SIG-M5 (cell line): Measurements from ENCODE around the gene LDAH.

Experiments
- DNase-seq: peaks from one replicate; lab custom pipeline; 2025; lab: John Stamatoyannopoulos, UW

The LDAH gene

GRCh38 chr2:20682167-20682920 is 140.6 kb downstream of the LDAH start:
- DNase-seq: no peak

- DNase-seq: no peak
Measured at GRCh38 chr2:20680744-20681375, 142.0 kb downstream of the LDAH start.

- no peak for DNase-seq
Measured at GRCh38 chr2:20678780-20679179, 144.1 kb downstream of the LDAH start.

GRCh38 chr2:20678086-20678395 is 144.9 kb downstream of the LDAH start:
- no peak for DNase-seq

- DNase-seq: no peak
Measured at GRCh38 chr2:20677301-20678085, 145.4 kb downstream of the LDAH start.

GRCh38 chr2:20676353-20677215 is 146.3 kb downstream of the LDAH start:
- DNase-seq: no peak

- DNase-seq: peak; percentile 2
Measured at GRCh38 chr2:20675701-20676352, 147.1 kb downstream of the LDAH start.

GRCh38 chr2:20674974-20675679 is 147.8 kb downstream of the LDAH start:
- no peak for DNase-seq

GRCh38 chr2:20674309-20674965 is 148.5 kb downstream of the LDAH start:
- DNase-seq: no peak

- no peak for DNase-seq
Measured at GRCh38 chr2:20673686-20674308, 149.1 kb downstream of the LDAH start.

- DNase-seq: no peak
Measured at GRCh38 chr2:20672201-20672951, 150.5 kb downstream of the LDAH start.

GRCh38 chr2:20671736-20672080 is 151.2 kb downstream of the LDAH start:
- no peak for DNase-seq

GRCh38 chr2:20671036-20671735 is 151.7 kb downstream of the LDAH start:
- DNase-seq: no peak

GRCh38 chr2:20670315-20671035 is 152.4 kb downstream of the LDAH start:
- DNase-seq: no peak

GRCh38 chr2:20669562-20670314 is 153.2 kb downstream of the LDAH start:
- DNase-seq: no peak

GRCh38 chr2:20668871-20669475 is 153.9 kb downstream of the LDAH start:
- no peak for DNase-seq

- no peak for DNase-seq
Measured at GRCh38 chr2:20668451-20668850, 154.4 kb downstream of the LDAH start.
